Activated CD8-positive, alpha-beta memory T cell treated with anti-CD3 and anti-CD28 coated beads, Interleukin-2, amount 50 U/mL, for 24 hours (primary cell): ENCODE data around the gene F13B.
"Not testable (repeated sequence)": the region's sequence is repeated elsewhere in the genome, so short reads cannot be mapped to it uniquely, and the experiment has no call there.

ENCODE experiments used
- DNase-seq: peaks from one replicate; pipeline ENCODE4 v3.0.0-alpha.2; 2020; ENCODE audit errors: extremely low read depth

F13B gene

DNA sequence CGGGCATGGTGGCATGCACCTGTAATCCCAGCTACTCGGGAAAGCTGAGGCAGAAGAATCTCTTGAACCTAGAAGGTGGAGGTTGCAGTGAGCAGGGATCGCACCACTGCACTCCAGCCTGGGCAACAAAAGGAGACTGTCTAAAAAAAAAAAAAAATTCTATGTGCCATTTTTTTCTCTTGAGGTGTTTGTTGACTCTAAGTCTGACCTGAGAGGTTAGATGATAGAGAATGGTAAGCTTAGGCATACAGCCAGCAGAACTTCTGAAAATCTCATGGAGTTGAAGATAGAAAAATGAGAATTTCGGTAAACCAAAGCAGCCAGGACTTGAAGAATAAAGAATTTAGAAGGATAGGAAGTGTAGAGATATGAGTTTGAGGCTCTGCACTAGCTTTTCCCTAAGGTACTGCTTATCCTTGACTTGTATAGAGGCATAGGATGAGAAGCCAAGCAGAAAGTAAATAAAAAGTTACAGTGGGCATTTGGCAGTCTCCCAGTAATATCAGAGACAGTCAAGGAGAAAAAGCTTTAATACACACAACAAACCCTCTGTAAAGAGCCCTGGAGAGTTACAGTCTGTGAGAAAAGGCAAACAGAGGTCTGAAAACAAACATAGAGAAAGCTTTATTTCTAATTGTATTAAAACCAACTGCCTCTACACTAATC is 24.3 kb downstream of the F13B start:
- DNase-seq = no peak

DNA sequence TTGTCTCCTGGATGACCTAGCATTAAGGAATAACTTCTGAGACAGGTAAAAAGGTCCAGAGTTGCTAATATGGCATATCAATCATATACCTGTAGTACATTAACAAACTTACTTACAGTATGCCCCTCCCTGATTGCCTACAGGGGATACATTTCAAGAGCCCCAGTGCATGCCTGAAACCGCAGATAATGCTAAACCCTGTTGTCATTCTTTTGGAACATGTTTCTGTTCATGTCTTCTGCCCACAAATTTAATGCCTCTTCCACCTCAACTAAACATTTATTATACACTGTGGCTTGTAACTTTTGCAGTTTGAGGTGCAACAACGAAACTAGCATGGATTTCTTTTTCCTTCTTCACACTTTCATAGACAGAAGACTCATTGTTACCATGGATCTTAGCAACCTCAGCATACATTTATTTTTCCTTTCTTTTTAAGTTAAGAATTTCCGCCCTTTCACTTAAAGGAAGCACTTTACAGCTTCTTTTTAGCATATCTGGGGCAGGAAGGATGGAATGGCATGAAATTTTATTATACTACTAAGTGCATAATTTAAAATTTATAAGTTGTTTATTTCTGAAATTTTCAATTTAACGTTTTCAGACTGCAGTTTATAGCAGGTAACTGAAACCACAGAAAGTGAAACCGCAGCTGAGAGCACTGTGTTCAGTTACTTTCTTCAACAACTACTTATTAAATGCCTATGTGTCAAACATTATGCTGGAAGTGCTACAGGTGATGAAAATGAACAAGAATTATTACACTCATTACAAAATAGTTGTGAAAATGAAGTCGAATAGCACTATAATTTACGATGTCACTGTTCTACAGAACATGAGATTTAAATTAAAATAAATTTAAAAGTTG is 25.3 kb downstream of the F13B start:
- no peak for DNase-seq

DNA sequence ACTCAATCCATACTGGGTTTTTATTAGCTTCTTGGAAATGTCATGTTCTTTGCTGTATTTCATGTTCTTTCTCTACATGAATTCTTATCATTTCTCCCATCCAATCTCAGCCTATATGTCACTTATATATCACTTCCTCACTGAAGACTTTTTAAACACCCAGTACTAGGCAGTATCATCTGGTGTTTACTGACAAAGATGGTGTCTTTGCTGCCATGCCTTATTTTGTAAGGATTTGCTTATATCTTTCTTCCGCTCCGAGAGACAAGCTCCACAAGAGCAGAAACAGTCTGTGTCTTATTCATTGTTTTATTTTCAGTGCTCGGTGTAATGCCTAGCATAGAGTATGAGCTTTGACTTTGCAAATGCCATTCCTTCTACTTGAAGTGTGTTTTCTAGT is 30.2 kb downstream of the F13B start:
- DNase-seq = no peak

DNA sequence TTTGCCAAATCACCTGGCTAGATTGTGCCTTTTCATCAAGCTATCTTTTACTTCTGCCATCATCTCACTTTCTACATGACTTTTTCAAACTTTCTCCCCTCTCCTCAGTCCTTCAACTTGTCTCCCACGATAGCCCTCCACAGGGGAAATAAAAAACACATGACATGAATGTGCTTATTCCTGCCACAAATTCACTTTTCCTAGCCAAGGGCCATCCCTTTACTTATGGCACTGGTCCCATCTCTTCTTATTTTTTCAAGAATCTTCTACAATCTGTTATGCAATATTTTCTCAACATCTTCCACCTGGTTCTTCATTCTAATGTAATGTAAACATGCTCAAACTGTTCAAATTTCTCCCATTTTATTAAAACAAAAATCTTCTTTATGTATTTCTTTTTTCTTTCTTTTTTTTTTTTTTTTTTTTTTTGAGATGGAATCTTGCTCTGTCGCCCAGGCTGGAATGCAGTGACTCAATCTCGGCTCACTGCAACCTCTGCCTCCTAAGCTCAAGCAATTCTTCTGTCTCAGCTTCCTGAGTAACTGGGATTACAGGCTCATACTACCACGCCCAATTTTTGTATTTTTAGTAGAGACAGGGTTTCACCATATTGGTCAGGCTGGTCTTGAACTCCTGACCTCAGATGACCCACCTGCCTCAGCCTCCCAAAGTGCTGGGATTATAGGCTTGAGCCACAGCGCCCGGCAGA is 32.3 kb downstream of the F13B start:
- DNase-seq = not testable (repeated sequence)

DNA sequence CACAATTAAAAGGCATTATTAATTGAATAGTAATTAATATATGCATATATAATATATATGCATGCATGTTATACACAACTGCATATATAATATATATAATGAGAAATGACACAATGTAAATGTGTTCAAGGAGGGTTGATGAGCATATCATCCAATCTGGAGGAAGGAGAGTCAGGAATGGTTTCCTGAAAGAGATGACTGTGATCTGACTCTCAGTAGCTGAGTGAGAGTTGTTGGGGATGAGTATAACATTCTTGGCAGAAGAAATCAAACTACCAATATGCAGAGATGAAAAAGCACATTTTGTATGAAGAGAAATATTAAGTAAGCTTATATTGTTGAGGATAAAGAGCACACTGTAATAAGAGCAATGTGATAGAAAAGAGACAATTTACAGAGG is 37.3 kb downstream of the F13B start:
- no peak for DNase-seq

DNA sequence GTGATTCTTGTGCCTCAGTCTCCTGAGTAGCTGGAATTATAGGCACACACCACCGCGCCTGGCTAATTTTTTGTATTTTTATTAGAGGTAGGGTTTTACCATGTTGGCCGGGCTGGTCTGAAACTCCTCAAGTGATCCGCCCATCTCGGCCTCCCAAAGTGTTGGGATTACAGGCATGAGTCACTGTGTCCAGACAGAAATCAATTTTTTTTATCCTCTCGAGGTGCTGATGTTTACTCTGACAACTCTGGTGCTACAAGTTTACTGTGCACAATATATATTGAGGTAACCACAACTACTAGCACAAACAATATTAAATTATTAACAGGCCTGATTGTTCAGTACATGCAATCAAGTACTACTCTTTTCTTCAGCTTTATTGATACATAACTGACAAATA is 39.7 kb downstream of the F13B start:
- no peak for DNase-seq

DNA sequence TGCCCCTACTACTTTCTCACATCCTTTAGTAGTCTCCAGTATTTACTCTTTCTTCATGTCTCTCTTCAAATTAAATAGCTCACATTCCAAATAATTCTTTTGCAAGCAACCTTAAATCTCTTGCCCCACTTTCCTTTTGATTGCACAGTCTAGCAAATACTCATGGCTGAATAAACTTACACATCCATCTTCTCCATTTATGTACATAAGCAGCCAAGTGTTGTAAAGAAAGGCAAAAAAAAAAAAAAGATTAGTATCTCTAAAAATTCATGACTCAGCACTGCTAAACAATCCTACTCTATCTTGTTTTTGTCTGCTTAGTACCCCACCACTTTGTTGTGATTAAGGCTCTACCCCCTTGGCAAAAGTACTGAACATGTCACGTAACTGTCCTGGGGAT is 42.6 kb downstream of the F13B start:
- no peak for DNase-seq

DNA sequence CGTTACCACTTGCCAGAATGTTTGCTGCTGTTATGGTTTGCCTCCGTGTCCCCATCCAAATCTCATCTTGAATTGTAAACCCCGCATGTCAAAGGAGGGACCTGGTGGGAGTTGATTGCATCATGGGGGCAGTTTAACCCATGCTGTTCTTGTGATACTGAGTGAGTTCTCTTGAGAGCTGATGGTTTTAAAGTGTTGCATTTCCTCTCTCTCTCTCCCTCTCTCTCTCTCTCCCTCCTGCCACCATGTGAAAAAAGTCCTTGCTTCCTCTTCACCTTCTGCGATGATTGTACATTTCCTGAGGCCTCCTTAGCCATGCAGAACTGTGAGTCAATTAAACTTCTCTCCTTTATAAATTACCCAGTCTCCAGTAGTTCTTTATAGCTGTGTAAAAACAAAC is 45.3 kb downstream of the F13B start:
- no peak for DNase-seq

DNA sequence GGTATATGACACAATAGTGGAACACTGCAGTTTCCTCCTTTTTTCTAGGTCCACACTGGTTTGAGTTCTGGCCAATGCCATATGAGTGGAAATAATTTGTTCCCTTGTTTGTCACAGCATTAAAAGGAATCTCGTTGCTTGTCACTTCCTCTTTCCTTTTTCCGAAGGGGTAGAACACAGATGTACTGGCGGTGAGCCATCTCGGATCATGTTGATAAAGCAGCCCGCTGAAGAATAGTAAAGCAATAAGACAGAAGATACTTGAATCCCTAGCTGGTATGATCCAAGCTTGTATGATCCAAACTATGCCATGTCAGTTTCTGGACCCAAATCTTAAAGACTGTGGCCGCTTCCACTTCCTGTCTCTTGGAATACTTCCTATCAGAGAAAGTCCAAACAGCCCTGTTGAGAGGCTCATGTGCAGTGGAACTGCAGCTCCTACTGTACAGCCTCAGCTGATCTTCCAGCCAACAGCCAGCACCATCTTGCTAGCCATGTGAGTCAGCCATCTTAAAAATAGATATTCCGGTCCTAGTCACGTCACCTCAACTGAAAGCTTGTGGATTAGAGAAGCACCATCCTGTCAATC is 49.4 kb downstream of the F13B start:
- no peak for DNase-seq

DNA sequence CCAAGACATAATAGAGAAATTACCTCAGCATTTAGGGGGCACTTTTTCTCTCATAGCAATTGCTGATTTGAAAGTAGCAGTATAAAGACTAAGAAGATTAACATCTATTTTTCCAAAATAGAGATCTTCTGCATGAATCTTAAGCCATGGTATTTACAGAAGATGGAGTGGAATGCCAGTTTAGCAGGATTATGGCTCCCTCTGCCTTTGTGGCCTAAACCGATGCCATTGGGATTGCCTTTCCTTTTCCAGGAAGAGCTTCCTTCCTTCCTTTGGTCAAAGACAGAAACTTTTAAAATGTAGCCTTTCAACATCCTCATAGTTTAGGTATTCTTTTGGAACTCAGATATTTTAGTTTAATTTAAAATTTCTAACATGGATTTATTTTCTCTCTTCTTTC is 50.3 kb downstream of the F13B start:
- DNase-seq = no peak

DNA sequence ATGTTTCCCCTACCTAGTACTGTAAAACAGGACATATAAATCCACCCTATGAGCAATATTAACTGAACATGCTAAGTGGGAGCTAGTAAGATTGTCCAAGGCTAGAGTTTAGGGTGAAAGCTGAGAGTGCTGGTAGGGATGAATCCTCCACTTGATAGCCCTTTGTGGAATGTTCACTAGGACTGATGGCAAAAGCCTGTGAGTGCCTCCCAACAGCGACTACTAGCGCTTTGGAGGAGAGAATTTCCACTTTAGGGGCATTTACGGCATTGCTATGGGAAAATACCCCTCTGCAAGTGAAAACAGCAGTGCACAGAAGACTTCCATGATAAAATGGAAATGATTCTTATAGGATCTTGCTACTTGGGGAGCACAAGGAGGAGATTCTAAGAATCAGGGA is 53.8 kb downstream of the F13B start:
- no peak for DNase-seq

DNA sequence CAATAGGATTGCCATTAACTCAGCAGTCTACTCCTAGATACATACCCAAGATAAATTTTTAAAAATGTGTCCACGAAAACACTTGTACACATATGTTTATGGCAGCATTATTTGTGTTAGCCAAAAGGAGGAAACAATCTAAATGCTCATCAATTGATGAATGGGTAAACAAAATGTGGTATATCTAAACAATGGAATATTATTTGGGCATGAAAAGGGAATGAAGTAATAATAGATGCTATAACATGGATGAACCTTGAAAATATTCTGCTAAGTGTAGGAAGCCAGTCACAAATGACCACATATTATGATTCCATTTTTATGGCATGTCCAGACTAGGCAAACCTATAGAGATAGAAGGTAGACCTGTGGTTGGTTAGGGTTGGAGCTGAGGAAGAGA is 55.4 kb downstream of the F13B start:
- no peak for DNase-seq

DNA sequence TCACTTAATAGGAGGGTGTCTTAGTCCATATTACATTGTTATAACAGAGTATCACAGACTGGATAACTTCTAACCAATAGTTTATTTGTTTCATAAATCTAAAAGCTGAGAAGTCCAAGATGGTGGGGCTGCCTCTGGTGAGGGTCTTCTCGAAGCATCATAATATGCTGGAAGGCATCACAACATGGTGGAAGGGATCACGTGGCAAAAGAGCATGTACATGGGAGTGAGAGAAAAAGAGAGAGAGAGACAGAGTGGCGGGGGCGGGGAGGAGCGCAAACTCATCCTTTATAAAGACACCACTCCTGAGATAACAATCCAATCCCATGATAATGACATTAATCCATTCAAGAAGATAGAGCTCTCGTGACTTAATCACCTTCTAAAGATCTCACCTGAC is 58.2 kb downstream of the F13B start:
- DNase-seq = no peak

DNA sequence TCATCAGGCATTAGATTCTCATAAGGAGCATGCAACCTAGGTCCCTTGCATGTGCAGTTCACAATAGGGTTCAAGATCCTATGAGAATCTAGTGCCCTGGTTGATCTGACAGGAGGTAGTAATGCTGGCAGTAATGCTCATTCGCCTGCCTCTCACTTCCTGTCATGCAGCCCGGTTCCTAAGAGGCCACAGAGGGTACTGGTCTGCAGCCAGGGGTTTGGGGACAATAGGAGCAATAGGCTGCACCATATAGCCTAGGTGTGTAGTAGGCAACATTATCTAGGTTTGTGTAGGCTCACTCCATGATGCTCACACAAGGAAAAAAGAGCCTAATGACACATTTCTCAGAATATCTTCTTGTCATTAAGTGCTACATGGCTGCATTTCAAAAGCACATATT is 63.9 kb downstream of the F13B start:
- no peak for DNase-seq

DNA sequence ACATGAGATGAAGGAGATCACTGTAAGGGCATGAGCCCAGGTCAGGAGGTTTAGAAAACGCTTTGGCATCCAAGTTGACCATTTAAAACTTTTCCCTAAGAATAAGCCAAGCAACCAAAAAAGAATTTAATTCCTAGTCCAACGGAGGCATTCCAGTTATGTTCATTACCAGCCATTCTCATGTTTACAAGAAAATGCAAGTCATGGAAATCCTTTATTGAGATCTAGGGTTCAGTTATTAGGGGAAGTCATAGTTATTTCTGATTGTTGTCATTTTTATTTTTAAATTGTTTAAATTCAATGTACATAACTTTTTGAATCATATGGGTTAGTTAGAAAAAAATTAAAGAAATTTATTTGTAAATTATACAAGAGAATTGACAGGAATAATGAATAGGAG is 65.2 kb downstream of the F13B start:
- no peak for DNase-seq

DNA sequence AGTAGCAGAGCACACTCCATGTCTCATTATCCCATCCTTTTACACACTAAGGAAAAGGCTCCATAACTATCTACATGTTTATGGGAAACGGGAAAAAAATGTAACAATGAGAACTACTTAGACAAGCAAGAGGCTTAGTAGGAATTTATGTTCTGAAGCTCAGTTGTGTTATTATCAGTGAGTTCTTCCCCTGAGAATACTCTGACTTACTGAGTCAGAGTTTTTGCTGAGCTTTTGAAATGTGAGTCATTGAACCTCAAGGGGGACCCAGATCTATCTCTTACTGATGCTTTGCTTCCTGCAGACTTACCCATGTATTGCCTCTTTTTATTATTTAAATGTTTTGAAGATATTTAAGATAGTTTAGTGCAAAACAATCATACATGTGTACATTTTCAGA is 69.6 kb downstream of the F13B start:
- no peak for DNase-seq

DNA sequence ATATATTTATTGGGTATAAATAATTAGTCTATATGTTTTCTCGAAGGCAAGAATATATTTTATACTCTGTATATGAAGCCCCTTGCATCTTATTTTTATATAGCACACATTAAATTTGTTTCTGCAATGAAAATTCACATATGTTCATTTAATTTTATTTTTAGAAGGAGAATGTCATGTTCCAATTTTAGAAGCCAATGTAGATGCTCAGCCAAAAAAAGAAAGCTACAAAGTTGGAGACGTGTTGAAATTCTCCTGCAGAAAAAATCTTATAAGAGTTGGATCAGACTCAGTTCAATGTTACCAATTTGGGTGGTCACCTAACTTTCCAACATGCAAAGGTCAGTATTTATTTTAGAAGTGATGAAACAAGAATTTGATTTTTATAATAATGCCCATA is 73.1 kb downstream of the F13B start:
- DNase-seq = no peak

DNA sequence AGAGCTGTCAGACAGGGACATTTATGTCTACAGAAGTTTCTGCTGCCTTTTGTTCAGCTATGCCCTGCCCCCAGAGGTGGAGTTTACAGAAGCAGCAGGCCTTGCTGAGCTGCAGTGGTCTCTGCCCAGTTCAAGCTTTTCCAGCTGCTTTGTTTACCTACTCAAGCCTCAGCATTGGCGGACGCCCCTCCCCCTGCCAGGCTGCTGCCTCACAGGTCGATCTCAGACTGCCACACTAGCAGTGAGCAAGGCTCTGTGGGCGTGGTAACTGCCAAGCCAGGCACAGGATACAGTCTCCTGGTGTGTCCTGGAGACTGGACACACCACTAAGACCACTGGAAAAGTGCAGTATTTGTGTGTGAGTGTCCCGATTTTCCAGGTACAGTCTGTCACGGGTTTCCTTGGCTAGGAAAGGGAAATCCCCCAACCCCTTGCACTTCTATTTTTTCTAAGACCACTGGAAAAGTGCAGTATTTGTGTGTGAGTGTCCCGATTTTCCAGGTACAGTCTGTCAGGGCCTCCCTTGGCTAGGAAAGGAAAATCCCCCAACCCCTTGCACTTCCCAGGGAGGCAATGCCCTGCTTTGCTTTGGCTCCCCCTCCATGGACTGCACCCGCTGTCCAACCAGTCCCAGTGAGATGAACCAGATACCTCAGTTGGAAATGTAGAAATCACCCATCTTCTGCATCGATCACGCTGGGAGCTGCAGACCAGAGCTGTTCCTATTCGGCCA is 75.0 kb downstream of the F13B start:
- DNase-seq = not testable (repeated sequence)
